NCI-H2196 treated with DMSO at 0.1 percent for 48 hours (cell line): ENCODE measurements around the gene USP48.

Experiments
- DNase-seq: peaks from one replicate; lab custom pipeline; 2025; ENCODE audit not compliant: unreplicated experiment; lab: John Stamatoyannopoulos, UW

The USP48 gene

DNA sequence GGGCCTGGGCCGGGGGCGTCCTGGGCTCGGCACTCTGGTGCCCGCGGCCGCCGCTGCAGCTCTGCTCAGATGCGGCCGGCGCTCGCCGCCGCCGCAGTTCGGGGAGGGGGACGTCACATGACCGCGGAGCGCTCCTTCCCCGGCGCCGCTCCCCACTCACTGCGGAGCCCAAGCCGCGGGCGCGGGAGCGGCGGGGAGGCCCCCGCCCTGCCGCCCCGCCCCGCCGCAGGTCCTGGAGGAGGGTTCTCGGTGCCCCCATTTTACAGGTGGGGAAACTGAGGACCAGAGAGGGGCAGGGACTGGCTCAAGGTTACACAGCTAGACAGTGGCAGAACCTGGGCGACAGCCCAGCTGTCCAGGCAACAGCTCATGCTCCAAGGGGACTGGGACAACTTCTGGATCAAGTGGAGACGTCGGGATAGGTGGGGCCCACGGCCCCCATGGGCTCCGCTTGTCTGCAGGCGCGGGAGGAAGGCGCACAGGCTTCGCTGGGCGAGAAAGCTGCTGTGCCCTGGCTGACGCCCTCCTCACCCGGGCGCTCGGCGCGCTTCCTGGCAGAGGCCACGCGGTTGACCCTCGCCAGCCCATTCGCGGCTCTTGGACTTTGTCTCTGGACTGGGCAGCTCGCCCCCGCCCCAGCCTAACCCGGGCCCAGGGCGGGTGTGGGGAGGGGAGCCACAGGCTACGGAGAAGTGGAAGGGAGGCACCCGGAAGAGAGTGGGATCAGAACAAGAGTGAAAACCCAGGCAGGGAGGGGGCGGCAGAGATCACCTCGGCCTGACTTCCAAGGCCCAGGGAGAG is 113.5 kb downstream of the USP48 start, which contains the start of gene RAP1GAP:
RAP1GAP (minus strand) TSS at position 100 of the 801 bp plus-strand sequence. CDS start 49,325 bp downstream, outside the sequence.
- DNase-seq = peak; percentile 13

DNA sequence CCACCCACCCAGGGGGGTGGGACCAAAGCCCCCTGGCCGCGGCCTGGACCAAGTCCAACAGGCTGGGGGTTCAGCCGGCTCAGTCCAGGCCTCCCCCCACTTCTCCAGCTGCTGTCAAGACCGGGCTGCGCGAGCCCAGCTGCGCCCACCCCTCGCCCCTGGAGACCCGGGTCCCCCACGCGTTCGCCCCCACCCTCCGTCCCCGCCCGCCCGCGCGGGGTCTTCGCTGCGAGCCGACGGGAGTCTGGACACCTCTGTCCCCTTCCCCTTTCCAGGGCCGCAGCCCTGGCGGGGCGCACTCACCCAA is 114.0 kb downstream of the USP48 start:
- DNase-seq = no peak

- DNase-seq = no peak
Observed at GRCh38 chr1:21668232-21668950, 114.6 kb downstream of the USP48 start.

- no peak for DNase-seq
Observed at GRCh38 chr1:21667348-21668231, 115.4 kb downstream of the USP48 start.

DNA sequence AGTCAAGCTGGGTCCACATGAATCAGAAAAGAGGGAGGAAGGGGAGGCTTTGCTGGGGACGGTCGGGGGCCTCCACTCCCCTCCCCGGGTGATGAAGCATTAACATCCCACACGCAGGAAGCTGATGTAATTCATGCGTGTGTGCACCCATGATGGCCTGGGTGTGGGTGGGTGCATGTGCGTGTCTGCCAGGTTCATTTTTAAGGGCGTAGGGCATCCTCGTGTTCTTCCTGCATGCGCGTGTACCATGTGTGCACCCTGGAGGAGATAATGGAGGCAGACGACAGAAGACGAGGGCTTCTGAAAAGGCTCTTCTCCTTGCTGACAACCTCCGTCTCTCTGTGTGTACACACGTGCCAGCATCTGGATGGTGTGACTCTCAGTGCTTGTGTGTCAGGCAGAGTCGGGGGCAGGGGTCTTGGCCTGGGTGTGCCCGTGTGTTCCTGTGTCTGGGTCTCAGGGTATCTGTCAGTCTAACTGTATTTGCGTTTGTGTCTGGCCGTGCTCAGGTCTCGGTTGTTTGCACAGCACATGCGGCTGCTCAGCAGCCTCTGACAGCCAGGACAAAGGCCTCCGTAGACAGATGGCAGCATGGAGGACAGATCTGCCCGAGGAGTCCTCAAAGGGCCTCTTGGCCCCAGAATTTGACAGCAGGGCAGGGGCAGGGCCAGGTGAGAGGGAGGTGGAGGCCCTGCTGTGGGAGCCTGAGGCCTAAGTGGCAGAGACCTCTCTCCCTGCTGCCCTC is 116.2 kb downstream of the USP48 start:
- DNase-seq = no peak

DNA sequence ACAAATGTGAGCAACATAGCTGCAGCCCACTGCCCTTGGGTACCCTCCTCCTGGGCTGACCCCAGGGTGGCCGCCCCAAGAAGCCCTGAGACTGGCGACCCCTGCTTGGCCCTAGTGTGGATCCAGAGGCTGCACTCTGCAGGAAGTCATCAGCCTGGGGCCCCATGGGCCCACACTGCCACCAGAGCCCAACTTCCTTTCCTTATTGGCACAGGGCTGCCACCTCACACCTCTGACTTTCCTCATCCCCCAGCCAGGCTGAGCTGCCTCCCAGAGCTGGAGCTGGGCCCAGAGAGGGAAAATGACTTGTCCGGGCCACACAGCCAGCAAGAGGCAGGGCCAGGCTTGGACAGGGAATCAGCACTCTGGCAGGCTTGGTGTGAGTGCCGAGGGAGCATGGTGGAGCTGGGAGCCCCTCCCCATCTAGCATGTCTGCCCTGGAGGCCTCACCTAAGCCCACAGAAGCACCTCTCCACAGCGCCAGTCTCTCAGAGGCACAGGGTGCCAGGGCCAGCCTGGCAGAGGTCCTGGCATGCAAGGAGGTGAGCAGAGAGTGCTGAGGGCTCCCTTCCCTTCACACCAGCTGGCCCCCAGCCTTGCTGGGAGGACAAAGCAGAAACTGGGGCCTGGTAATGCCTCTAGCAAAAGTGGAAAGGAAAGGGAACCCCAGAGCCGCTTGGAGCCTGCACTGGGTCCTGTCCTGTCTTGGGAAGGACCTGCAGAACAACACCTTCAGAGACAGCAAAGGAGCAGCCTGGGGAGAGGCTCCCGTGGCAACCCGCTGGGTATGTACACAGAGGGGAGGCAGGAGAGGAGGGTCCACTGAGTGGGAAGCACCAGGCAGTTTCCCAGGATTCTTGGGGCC is 117.0 kb downstream of the USP48 start:
- DNase-seq = no peak

DNA sequence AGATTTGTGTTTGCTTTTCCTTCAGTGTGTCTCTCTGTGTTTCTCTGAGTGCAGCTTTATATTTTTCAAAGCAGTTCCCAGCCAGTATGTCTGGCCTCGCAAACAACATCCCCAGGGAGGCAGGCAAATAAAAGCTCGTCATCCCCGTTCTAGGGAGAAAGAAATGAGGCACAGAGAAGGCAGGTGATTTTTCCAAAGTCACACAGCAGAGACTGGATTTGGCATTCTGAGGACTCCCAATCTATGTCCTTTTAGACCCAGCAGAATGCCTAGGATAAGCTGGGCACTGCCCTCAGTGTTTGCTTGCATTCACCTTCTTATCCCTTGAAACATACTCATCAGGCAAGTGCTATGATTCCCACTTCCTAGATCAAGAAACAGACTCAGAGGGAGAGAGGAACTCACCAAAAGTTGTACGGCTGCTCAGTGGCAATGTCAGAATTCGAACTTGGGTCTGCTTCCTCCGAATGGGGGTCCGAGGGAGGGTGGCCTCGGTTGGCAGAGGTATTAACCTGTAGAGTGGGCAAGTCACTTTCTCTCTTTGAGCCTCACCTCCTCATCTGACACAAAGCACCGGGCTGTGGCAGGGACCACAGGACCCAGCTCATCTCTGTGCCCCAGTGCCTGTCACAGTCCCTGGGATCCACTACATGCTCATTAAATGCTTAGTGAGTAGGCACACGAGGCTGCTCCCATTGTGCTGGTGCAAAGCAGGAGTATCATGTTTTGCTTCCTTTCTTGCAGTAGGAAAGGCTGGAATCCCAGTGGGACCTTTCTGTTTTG is 118.0 kb downstream of the USP48 start:
- DNase-seq = no peak

GRCh38 chr1:21663951-21664805 is 118.8 kb downstream of the USP48 start:
- DNase-seq = no peak

DNA sequence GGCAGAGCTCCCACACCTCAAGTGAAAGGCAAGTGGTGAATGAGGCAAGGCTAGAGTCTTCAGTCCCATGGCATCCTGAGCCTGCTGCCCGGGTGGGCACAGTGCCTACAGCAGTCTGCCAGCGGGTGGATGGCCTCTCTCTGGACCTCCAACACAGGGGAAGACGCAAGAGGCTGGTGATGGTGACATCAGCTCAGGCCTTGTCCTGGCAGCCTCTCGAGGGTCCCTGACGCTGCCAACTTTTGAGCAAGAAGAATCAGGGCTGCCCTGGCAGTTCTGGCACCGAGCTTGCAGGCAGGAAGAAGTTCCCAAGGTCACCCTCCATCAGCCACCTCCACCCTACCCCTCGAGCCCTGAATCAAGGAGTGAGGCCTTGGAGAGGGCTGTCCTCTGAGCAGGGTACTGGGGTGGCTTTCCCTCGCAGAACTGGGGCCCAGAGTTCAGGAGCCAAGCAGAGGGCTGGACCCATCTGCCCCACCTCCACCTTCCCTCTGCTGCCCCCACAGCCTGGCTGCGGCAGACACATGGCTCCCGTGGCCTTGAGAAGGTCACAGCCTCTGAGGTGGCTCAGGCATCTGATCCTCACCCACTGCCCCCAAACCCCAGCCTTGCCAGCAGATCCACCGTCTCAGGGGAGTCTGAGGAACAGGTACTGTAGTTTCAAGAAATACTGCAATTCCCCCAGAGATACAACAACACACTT is 119.5 kb downstream of the USP48 start:
- no peak for DNase-seq

DNA sequence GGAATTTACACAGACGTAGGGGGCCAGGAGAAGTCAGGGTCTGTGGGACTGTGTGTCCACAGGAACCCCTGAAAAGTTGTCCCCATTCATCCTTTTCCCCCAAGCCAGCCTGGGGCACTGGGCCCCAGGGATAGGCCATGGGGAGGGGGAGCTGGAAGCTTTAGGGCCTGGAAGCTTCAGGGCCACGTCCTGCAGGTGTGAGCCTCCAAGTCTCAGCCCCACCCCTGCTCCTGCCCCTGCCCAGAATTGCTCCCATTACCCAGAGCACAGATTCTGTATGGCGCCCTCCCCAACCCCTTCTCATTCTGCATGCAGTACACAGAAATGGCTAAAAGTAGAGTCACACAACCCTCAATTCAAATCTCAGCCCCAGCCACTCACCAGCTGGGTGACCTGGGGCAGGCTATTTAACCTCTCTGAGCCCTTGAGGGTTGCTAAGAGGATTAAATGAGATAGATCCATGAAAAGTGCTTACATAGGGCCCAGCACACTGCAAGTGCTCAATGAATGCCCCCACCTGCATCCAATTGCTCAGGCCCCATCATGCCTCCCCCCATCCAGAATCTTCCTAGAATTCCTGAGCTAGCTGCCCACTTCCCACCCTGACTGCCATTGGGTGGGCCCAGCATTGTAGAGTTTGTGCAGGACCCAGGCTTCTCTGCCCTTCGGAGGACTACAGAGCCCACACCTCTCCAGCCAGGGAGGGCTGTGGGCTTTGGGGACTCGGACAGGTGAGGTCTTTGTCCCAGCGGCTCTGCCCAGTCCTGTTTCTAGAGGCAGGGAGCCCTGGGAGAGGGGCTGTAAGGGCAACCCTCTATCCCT is 120.3 kb downstream of the USP48 start:
- DNase-seq = no peak

DNA sequence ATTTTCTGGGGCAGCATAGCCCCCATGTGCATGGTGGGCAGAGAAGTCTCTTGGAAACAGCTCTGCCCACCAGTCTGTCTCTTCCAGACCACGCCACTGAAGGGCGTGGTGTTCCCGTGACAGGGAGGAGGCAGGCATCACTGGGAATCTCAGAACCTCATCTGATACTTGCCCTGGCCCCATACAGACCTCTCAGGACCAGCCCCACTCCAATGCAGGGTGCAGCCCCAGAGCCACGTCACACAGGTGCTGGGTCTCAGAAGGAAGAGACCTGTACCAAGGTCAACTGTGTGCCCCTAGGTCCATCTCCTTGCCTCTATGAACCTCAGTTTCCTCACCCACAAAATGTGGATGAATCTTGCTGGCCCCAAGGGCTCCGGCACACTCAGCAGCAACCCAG is 121.1 kb downstream of the USP48 start:
- no peak for DNase-seq

GRCh38 chr1:21659924-21660326 is 123.0 kb downstream of the USP48 start:
- no peak for DNase-seq

GRCh38 chr1:21659099-21659923 is 123.6 kb downstream of the USP48 start:
- DNase-seq = peak; percentile 62

GRCh38 chr1:21657456-21658190 is 125.3 kb downstream of the USP48 start:
- DNase-seq = no peak

DNA sequence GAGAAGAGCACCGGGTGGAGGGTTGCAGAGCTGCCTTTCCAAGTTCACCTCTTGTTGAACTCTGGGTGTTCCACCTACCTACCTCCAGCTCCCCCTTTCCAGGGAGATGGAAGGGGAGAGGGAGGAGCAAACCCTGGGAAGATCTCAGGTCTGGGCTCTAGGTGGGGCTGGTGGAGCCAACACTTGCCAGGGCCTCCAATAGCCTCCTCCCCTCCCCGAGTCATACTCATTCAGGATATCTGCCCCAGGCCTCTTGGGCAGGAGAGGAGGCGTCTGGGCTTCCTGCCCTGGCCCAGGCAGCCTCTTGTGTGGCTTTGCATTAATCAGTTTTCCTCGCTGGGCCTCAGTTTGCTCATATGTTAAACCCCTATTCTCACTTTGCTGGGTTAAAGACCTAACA is 127.2 kb downstream of the USP48 start:
- peak; percentile 27 for DNase-seq
